ENCODE data around the gene NDRG4.

- TF ChIP-seq, protein P1, sequence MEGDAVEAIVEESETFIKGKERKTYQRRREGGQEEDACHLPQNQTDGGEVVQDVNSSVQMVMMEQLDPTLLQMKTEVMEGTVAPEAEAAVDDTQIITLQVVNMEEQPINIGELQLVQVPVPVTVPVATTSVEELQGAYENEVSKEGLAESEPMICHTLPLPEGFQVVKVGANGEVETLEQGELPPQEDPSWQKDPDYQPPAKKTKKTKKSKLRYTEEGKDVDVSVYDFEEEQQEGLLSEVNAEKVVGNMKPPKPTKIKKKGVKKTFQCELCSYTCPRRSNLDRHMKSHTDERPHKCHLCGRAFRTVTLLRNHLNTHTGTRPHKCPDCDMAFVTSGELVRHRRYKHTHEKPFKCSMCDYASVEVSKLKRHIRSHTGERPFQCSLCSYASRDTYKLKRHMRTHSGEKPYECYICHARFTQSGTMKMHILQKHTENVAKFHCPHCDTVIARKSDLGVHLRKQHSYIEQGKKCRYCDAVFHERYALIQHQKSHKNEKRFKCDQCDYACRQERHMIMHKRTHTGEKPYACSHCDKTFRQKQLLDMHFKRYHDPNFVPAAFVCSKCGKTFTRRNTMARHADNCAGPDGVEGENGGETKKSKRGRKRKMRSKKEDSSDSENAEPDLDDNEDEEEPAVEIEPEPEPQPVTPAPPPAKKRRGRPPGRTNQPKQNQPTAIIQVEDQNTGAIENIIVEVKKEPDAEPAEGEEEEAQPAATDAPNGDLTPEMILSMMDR (IDR thresholded peaks at IDR 0.05 in 2 of 3, conservative IDR thresholded peaks at IDR 0.05 in 1 of 3; ENCODE audit: borderline replicate concordance in 1 of 3, insufficient read depth in 1 of 3, low read depth in 2 of 3, low read length in 2 of 3), result no peak
- TF ChIP-seq REST (IDR thresholded peaks at IDR 0.05; ENCODE audit: low read depth) (no peak), TCF7L2 (IDR thresholded peaks at IDR 0.05; ENCODE audit: borderline replicate concordance, extremely low read depth, insufficient read depth, insufficient read length) (no peak), EZH2 (IDR thresholded peaks at IDR 0.05) (no peak), EZH2phosphoT487 (IDR thresholded peaks at IDR 0.05; ENCODE audit: borderline replicate concordance) (no peak), POLR2A (IDR thresholded peaks at IDR 0.05; ENCODE audit: borderline replicate concordance, extremely low read depth, insufficient read depth, insufficient read length) (no peak), EGR1 (IDR thresholded peaks at IDR 0.05; ENCODE audit: low read depth) (no peak)
These were observed 23.2 kb upstream of the NDRG4 start for GRCh38 chr16:58476791-58477190.

Measured in HCT116 (cell line).